Stimulated activated naive CD8-positive, alpha-beta T cell treated with anti-CD3 and anti-CD28 coated beads, Interleukin-15, Interleukin-2, amounts not matched to agents 100 ng/mL and 50 ng/mL, for 24 hours (primary cell): ENCODE measurements around the gene NDUFS6.

Experiments used
- H3K27ac Mint-ChIP-seq: one replicate; pipeline ENCODE4 v1.8.0; 2021; ENCODE audit warnings: mild to moderate bottlenecking, mixed read lengths
- H3K27me3 Mint-ChIP-seq: one replicate; pipeline ENCODE4 v1.8.0; 2021; ENCODE audit warnings: mixed read lengths
- H3K36me3 Mint-ChIP-seq: one replicate; pipeline ENCODE4 v1.8.0; 2021; ENCODE audit warnings: low read depth, mixed read lengths
- H3K4me1 Mint-ChIP-seq: one replicate; pipeline ENCODE4 v1.8.0; 2021; ENCODE audit warnings: low read depth, mixed read lengths
- H3K4me3 Mint-ChIP-seq: one replicate; pipeline ENCODE4 v1.8.0; 2021; ENCODE audit warnings: mild to moderate bottlenecking, mixed read lengths
- H3K9me3 Mint-ChIP-seq: one replicate; pipeline ENCODE4 v1.8.0; 2021; ENCODE audit warnings: mixed read lengths

The NDUFS6 gene

GRCh38 chr5:1860949-1861348 is 59.7 kb downstream of the NDUFS6 start:
- H3K27ac Mint-ChIP-seq = no peak overlapping the region
- no peaks in the 10 kb centered on the region for H3K36me3 Mint-ChIP-seq
- H3K9me3 Mint-ChIP-seq = no peaks in the 10 kb centered on the region
- H3K4me3 Mint-ChIP-seq = no peak overlapping the region
- H3K4me1 Mint-ChIP-seq = no peaks in the 10 kb centered on the region
- peaks cover 9% of the 10 kb centered on the region for H3K27me3 Mint-ChIP-seq

DNA sequence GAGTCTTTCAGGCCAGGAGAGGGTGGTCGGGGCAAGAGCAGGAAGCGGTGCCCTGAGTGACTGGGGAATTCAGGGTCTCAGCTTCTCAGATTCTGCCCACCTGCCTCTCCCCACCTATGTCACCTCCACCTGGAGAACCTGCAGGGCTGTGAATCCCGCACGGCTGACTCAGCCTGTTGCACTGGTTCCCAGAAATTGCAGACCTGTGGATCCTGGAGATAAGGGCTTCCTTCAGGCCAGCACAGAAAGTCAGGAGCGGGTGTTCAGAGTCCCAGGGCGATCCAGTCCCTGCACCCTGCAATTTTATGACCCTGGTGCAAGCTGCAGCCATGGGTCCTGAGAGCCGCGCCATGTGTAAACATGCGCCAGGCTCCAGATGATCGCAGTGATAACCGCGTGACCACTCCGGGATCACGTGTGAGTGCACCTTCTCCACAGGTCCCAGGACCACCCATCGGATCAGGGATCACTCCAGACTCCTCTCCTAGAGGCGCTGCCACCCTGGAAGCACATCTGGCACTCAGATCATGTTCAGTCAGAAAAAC is 63.8 kb downstream of the NDUFS6 start:
- H3K27me3 Mint-ChIP-seq = peaks cover 13% of the 10 kb centered on the region
- no peaks in the 10 kb centered on the region for H3K36me3 Mint-ChIP-seq
- H3K27ac Mint-ChIP-seq = no peak overlapping the region
- no peak overlapping the region for H3K4me3 Mint-ChIP-seq
- no peaks in the 10 kb centered on the region for H3K4me1 Mint-ChIP-seq
- no peaks in the 10 kb centered on the region for H3K9me3 Mint-ChIP-seq

DNA sequence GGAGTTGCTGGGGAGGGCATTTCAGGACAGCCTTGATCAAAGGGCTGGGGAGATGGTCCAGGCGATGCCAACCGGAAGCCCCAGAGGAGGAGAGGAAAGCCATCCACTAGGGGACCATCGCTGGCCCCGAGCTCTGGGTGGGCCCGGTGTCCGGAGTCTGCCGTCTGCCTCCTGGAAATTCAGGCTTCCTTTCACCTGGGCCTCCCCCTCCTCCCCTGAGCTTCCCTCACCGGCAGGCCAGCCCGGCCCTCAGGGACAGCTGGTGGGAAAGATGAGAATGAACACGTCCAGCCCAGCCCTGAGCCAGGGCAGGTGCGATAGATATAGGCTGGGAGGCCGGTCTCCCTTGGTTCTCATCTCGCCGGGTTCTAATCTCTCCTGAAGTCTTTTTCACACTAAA is 64.3 kb downstream of the NDUFS6 start:
- no peaks in the 10 kb centered on the region for H3K36me3 Mint-ChIP-seq
- no peaks in the 10 kb centered on the region for H3K4me1 Mint-ChIP-seq
- no peak overlapping the region for H3K27ac Mint-ChIP-seq
- H3K9me3 Mint-ChIP-seq = no peaks in the 10 kb centered on the region
- peaks cover 13% of the 10 kb centered on the region for H3K27me3 Mint-ChIP-seq
- no peak overlapping the region for H3K4me3 Mint-ChIP-seq
